Cardiac muscle cell (in vitro differentiated cells and primary cell): Measurements from ENCODE around the gene SSUH2. TPM values are rescaled to one million over a fixed set of nuclear protein-coding genes. Genes with fewer than 3 reads are reported as not detected.
A peak's percentile ranks its signal among the peaks of the same experiment; 100 is the strongest.

Experiments used
- DNase-seq, 2 donors: peaks; one replicate each; pipeline versions ENCODE4 v3.0.0 to v3.0.0-alpha.2; 2010 to 2017; ENCODE audit warnings: low read depth in 1 of 2, low spot score in 1 of 2
- H3K27ac ChIP-seq: fragments of 200-600 bp; sonication (generic); 2 replicates; pipeline ENCODE4 v1.5.1; 2016
- H3K27me3 ChIP-seq: fragments of 200-600 bp; sonication (generic); 2 replicates; pipeline ENCODE4 v1.6.0; 2016; ENCODE audit warnings: control low read depth
- H3K36me3 ChIP-seq: fragments of 200-600 bp; sonication (generic); 2 replicates; pipeline ENCODE4 v1.5.1; 2016; ENCODE audit warnings: control low read depth
- H3K4me1 ChIP-seq: fragments of 200-600 bp; sonication (generic); 2 replicates; pipeline ENCODE4 v1.8.1; 2017; ENCODE audit warnings: low read depth, mild to moderate bottlenecking, mixed run types
- H3K4me3 ChIP-seq: fragments of 200-600 bp; sonication (generic); 2 replicates; pipeline ENCODE4 v1.5.1; 2016; ENCODE audit warnings: mild to moderate bottlenecking
- H3K9me3 ChIP-seq: fragments of 200-600 bp; sonication (generic); 2 replicates; pipeline ENCODE4 v1.5.1; 2017; ENCODE audit warnings: low read depth, mild to moderate bottlenecking, control low read depth
- CTCF ChIP-seq: IDR thresholded peaks from 2 replicates; pipeline ENCODE4 v1.5.1; 2012; ENCODE audit warnings: low read depth, mild to moderate bottlenecking, low read length
- polyA plus RNA-seq: library from polyadenylated mRNA; unstranded; fragments of >200 nt; fragmentation: Nextera tagmentation; extraction: Ambion mirVana; gene quantifications from 2 replicates; pipeline ENCODE4 v1.2.1, GENCODE V29; 2016
- total RNA-seq: library from RNA; depleted of rRNA; stranded (reverse); fragments of >200 nt; gene quantifications from 2 replicates; pipeline ENCODE4 v1.2.3, GENCODE V29; 2016

Gene SSUH2
- total and polyA plus RNA-seq, 2 experiments from 2014 or later: 0.33 TPM; not detected in 1

GRCh38 chr3:8575364-8576104 is 69.1 kb downstream of the SSUH2 start:
- no peaks in the 10 kb centered on the region for H3K36me3 ChIP-seq
- DNase-seq: peak in 1 of 2 donors; percentile 32
- H3K27me3 ChIP-seq: no peaks in the 10 kb centered on the region
- no peaks in the 10 kb centered on the region for H3K4me1 ChIP-seq
- no peaks in the 10 kb centered on the region for H3K9me3 ChIP-seq
- H3K27ac ChIP-seq: no peak overlapping the region
- H3K4me3 ChIP-seq: no peak overlapping the region
- no peak for TF ChIP-seq CTCF

- TF ChIP-seq CTCF: no peak
- Histone ChIP-seq H3K27ac (no peak overlapping the region), H3K4me1 (no peaks in the 10 kb centered on the region), H3K9me3 (no peaks in the 10 kb centered on the region), H3K27me3 (no peaks in the 10 kb centered on the region), H3K4me3 (no peak overlapping the region), H3K36me3 (no peaks in the 10 kb centered on the region)
- DNase-seq: no peak
These were observed 69.8 kb downstream of the SSUH2 start for GRCh38 chr3:8574670-8575322.

GRCh38 chr3:8574040-8574669 is 70.4 kb downstream of the SSUH2 start:
- no peaks in the 10 kb centered on the region for H3K27me3 ChIP-seq
- no peak overlapping the region for H3K27ac ChIP-seq
- no peak overlapping the region for H3K4me3 ChIP-seq
- no peak for DNase-seq
- TF ChIP-seq CTCF: no peak
- no peaks in the 10 kb centered on the region for H3K36me3 ChIP-seq
- no peaks in the 10 kb centered on the region for H3K4me1 ChIP-seq
- H3K9me3 ChIP-seq: no peaks in the 10 kb centered on the region

GRCh38 chr3:8573342-8573926 is 71.2 kb downstream of the SSUH2 start:
- peak in 1 of 2 donors; percentile 45 for DNase-seq
- Histone ChIP-seq H3K4me1 (no peaks in the 10 kb centered on the region), H3K36me3 (no peaks in the 10 kb centered on the region), H3K27me3 (no peaks in the 10 kb centered on the region), H3K9me3 (no peaks in the 10 kb centered on the region), H3K4me3 (no peak overlapping the region), H3K27ac (no peak overlapping the region)
- no peak for TF ChIP-seq CTCF

GRCh38 chr3:8571256-8571655 is 73.3 kb downstream of the SSUH2 start:
- TF ChIP-seq CTCF: no peak
- no peak for DNase-seq
- no peaks in the 10 kb centered on the region for H3K36me3 ChIP-seq

More at GRCh38 chr3:8571256-8571655, 73.3 kb downstream of the SSUH2 start:
- Histone ChIP-seq H3K4me1 (no peaks in the 10 kb centered on the region), H3K27me3 (no peaks in the 10 kb centered on the region), H3K27ac (no peak overlapping the region), H3K9me3 (no peaks in the 10 kb centered on the region), H3K4me3 (no peak overlapping the region)

Other genes with a start within 250 kb of the SSUH2 start
- gene LMCD1, start 143.0 kb downstream of the SSUH2 start, total RNA-seq: 27.7 and 33.0 TPM in 2 replicates
- gene LMCD1, start 143.0 kb downstream of the SSUH2 start, polyA plus RNA-seq: 18.6 and 22.9 TPM in 2 replicates
- gene CAV3, start 89.0 kb upstream of the SSUH2 start, total RNA-seq: 0.09 and 0.67 TPM in 2 replicates
- gene CAV3, start 89.0 kb upstream of the SSUH2 start, polyA plus RNA-seq: 0.39 and 0.77 TPM in 2 replicates
- 0.49 and 1.9 TPM in 2 replicates for gene OXTR, start 124.8 kb upstream of the SSUH2 start, total RNA-seq
- 0.64 and 0.75 TPM in 2 replicates for gene OXTR, start 124.8 kb upstream of the SSUH2 start, polyA plus RNA-seq